HG02763 (cell line): Measurements from ENCODE around the gene GMNN.
"Not testable (repeated sequence)": the region's sequence is repeated elsewhere in the genome, so short reads cannot be mapped to it uniquely, and the experiment has no call there.

Experiments used
- ATAC-seq: cut with Tn5 transposase; IDR thresholded peaks from one replicate; pipeline ENCODE4 v1.9.1; 2021; ENCODE audit warnings: mild to moderate bottlenecking, moderate library complexity; ENCODE audit not compliant: unreplicated experiment

Gene GMNN

DNA sequence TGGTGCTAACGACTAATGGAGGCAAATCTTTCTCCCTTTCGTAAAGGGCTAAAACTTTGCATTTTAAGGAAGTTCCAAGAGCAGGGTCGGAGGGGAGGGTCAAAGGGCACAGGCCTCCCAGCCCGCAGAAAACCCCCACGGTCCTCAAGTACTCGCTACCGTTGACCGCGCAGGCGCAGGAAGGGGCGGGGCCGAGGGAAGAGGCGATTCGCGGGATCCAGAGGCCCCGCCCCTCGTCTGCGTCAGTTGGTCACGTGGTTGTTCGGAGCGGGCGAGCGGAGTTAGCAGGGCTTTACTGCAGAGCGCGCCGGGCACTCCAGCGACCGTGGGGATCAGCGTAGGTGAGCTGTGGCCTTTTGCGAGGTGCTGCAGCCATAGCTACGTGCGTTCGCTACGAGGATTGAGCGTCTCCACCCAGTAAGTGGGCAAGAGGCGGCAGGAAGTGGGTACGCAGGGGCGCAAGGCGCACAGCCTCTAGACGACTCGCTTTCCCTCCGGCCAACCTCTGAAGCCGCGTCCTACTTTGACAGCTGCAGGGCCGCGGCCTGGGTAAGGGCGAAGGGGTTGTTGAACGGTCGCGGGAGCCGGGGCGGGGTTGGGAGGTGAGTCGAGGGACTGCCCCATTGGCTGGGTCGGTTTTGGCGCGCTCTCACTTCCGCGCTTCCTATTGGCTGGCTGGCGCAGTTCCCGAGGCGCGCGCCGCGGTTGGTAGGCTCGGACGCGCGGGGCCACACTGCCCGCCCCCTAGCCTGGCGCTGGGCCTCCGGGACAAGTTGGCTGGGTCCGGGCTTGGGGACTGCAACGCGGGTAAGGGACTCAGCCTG, at the start of gene GMNN:
Gene GMNN, plus strand, starts transcription at position 242 of the 824 bp plus-strand sequence. CDS start 2,310 bp downstream, outside the sequence.
- peak; percentile 97 for ATAC-seq

DNA sequence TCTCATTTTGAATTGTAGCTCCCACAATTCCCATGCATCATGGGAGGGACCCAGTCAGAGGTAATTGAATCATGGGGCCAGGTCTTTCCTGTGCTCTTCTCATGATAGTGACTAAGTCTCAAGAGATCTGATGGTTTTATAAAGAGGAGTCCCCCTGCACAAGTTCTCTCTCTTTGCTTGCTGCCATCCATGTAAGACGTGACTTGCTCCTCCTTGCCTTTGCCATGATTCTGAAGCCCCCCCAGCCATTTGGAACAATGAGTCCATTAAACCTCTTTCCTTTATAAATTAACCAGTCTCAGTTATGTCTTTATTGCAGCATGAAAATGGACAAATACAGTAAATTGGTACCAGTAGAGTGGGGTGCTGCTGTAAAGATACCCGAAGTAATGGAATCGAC, 44.1 kb upstream of the GMNN start:
- ATAC-seq: not testable (repeated sequence)

DNA sequence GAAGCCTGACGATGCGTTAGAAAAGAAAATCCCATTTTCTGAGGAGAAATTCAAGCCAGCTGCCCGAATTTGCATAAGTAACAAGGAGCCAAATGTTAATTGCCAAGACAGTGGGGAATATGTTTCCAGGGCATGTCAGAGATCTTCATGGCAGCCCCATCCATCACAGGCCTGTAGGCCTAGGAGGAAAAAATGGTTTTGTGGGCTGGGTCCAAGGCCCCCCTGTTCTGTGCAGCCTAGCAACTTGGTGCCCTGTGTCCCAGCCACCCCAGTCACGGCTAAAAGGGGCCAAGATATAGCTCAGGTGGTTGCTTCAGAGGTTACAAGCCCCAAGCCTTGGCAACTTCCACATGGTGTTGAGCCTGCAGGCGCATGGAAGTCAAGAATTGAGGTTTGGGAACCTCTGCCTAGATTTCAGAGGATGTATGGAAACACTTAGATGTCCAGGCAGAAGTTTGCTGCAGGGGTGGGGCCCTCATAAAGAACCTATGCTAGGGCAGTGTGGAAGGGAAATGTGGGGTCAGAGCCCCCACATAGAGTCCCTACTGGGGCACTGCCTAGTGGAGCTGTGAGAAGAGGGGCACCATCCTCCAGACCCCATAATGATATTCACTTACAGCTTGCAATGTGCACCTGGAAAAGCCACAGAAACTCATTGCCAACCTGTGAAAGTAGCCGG, 43.1 kb upstream of the GMNN start:
- not testable (repeated sequence) for ATAC-seq

DNA sequence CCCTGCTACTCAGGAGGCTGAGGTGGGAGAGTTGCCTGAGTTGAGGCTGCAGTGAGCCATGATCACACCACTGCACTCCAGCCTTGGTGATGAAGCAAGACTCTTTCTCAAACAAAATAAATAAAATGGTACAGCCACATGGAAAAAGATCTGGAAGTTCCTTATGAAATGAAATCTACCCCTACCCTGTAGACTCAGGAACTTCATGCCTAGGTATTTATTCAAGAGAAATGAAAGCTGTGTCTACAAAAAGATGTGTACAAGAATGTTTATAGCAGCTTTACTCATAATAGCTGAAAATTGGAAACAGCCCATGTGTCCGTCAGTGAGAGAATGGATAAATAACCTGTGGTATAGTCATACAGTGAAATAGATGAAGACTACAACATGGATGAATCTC, 40.6 kb upstream of the GMNN start:
- ATAC-seq: no peak

DNA sequence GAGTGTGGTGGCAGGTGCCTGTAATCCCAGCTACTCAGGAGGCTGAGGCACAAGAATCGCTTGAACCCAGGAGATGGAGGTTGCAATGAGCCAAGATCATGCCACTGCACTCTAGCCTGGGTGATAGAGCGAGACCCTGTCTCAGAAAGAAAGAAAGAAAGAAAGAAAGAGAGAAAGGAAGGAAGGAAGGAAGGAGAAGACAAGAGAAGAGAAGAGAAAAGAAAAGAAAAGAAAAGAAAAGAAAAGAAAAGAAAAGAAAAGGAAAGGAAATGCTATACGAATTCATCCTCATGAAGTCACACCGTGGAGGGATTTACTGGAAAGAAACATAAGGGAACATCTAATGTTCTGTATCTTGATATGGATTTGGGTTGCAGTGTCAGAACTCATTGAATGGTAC, 40.0 kb upstream of the GMNN start:
- not testable (repeated sequence) for ATAC-seq

DNA sequence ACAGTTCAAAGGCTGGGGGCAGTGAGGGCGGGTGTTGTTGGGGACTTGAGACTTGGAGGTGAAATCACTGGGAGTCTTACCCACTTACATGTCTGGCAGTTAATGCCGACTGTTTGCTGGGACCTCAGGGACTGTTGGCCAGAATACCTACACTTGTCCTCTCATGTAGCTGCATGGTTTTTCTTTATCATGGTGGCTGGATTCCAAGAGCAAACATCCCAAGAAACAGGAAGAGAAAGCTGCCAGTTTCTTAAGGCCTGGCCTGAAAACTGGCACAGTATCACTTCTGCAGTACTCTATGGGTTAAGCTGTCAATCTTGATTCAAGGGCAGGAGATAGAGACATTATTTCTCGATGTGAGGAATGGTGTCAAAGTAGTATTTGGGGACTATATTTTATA, 36.0 kb upstream of the GMNN start:
- ATAC-seq: no peak

DNA sequence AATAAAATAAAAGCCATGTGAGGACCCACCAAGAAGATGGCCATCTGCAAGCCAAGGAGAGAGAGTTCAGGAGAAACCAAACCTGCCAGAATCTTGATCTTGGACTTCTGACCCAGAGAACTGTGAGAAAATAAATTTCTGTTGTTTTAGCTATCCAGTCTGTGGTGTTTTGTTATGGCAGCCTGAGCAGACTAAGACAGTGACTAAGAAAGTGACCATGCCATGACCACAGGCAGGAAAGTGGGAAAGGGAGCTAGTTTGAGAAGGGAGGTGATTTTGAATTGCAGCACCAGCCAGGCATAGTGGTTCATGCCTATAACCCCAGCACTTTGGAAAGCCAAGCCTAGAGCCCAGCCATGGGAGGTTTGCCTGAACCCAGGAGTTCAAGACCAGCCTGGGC, 33.9 kb upstream of the GMNN start:
- no peak for ATAC-seq

DNA sequence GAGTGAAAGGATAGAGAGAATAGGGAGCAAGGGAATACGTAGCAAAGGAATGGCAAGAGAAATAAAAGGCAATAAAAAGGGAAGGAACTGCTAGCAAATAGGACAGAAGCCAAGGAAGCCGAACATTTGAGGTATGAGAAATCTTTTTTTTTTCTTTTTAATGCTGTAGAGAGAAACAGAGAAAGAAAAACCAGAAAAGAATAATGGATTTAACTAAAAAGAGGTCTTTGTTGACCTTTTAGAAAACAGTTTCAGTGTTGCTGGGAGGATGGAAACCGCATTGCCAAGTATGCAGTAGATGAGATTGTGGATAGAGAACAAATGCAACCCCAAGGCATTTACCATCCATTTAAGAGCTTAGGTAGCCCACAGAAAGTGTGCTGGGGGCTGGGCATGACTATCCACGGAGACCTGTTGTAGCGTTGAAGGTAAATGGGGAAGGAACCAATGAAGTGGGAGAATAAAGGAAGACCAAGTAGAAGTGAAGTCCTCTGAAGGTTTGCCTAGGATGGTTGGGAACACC, 32.5 kb upstream of the GMNN start:
- no peak for ATAC-seq

DNA sequence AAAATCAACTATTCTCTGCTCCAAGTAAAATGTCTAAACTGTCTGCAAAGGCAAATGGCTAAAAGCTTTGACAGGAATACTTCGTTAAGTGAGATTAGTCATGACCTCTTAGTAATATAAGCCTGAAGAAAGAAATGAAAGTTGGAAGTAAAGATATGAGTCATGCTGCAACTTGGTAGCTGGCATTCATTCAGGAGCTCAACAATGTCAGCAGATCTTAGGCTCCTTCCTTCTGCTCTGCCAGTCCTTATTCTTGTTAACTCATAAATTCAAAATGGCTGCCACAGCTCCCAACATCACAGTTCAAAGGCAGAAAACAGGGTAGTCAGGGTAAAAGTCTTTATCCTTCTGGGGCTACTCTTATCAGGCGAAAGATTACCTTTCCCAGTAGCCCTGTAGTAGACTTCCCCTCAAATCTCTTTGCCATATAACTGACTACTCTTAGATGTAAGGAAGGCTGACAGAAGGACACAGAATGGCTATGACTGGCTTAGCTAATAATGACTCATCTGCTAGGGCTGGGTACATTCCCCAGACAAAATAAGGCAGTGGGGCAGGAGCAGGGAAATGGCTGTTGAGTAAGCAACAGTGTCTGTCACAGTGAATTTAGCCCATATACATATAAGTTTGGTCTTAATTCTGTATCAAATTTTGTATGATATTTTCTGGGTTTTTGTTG, 31.3 kb upstream of the GMNN start:
- peak; percentile 80 for ATAC-seq

DNA sequence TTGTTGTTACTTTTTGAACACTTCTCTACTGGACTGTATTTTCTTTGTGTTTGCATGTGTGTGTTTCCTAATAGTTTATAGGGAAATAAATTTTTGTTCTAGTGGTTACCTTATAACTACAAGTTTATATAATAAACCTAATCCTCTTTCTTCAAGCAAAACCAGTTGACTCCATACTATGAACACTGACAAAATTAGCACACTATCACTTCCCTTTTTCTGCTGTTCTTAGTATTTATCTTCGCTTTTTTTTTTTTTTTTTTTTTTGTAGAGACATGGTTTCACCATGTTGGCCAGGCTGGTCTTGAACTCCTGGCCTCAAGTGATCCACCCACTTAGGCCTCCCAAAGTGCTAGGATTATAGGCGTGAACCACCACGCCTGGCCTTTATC, 30.8 kb upstream of the GMNN start:
- ATAC-seq: no peak

DNA sequence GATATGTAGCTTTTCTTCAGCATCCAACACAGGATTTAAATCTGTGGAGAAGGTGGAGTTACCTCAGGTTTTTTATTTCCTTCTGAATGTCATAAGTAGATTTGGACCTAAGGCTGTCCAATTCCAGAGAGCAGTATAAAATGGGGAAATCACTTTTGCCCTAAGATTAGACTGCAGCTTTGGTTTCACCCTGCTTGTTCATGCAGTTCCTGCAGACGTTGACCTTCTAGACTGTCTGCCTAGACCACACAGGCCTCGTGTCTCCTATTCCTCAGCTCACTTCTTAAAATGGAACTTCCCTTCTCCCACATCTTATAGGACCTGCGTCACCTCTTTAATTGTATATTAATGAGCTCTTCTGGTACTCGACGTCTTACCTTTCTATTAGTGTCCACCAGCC, 29.8 kb upstream of the GMNN start:
- ATAC-seq: no peak

DNA sequence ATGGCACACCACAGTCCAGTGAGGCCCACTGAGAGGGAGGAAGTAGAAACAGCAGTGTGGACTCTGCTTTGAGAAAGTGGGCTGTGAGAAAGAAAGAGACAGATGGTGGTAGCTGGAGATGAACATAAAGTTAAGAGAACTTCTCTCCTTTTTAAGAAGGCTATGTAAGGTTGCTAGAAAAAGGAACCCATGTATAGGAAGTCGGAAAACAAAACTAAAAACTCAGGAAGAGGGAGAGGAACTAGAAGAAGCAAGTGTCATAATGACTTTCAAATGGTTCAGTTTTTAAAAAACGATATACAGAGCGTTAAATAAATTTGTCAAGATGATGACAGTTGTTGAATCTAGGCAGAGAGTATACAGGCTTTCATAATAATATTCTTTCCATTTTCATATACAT, 25.4 kb upstream of the GMNN start:
- ATAC-seq: no peak

DNA sequence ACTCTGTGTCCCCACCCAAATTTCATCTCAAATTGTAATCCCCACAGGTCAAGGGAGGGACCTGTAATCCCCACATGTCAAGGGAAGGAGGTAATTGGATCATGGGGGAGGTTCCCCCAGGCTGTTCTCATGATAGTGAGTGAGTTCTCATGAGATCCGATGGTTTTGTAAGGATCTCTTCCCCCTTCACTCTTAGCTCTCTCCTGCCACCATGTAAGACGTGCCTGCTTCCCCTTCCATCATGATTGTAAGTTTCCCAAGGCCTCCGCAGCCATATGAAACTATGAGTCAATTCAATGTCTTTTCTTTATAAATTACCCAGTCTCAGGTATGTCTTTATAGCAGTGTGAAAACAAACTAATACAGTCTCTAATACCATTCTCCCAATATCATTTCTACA, 23.9 kb upstream of the GMNN start:
- ATAC-seq: not testable (repeated sequence)

DNA sequence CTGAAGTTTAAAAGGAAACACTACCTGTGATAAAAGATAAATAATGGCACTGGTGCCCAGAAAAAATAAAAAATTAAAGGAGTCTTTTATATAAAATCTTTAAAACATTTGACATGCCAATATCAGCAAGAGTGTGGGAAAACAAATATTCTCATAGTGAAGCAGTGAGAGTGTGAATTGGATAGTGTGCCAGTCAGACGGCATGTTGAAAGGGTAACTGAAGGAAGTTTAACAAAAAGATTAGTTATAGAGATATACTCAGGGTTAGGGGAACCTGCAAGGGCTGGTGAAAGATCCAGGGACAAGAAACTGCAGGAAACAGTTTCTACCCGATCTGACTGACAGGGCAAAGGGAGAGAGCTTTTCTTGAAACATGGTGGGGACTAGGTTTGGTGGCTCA, 22.2 kb upstream of the GMNN start:
- no peak for ATAC-seq

DNA sequence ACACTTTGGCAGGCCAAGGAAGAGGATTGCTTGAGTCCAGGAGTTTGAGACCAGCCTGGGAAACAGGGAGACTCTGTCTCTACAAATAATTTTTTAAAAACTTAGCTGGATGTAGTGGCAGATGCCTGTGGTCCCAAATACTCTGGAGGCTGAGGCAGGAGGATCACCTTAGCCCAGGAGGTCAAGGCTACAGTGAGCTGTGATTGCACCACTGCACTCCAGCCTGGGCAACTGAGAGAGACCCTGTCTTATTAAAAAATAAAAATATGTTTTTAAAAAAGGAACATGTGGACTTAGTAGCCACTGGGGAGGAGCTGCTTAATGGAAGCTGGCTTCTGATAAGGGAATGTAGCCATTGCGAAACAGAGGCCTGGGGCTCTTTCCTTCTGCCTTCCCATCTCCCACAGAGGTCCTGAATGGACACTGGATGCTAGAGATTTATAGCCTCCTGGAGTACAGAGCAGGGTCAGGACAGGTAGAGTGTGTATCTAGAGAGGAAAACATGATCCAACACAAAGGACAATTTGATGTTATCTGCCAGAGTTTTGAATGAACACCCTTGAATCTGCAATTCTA, 21.7 kb upstream of the GMNN start:
- no peak for ATAC-seq

DNA sequence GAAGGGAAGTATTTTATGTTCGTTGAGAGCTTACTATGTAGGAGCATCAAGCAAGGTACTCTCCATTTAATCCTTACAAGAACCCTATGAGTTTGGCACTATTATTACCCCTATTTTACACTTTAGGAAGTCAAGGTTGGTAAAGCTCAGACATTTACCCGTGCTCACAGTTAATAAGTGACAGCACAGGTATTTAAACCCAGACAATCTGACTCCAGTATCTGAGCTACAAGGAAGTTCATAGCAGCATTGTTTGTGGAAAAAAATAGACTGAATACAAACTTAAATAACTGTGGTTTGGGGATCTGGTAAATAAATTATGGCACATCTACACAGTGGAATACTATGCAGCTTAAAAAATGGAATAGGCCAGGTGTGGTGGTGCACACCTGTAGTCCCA, 21.2 kb upstream of the GMNN start:
- ATAC-seq: no peak

DNA sequence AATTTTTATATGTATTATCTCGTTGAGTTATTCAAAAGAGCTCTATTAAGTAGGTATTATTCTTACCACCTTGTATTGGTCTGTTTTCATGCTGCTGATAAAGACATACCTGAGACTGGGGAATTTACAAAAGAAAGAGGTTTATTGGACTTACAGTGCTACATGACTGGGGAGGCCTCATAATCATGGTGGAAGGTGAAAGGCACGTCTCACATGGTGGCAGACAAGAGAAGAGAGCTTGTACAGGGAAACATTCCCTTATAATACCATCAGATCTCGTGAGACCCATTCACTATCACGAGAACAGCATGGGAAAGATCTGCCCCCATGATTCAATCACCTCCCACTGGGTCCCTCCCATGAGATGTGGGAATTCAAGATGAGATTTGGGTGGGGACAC, 20.4 kb upstream of the GMNN start:
- ATAC-seq: not testable (repeated sequence)

DNA sequence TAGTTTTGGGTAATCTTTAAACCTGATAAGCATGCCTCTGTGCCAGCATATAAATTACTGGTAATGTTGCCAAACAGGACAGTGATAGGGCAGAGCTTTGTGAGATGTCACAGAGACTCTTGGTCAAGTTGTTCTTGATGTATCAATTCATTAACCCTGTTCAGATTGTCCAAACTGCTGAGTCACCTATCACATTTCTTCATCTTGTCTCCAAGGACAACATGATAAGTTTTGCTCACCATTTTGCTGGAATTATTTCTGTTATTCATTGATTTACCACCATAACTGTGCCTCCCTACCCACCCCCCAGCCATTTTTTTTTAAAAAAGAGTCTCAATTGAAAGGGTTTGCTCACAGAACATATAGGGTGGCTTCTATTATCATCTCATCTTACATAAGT, 19.5 kb upstream of the GMNN start:
- no peak for ATAC-seq

DNA sequence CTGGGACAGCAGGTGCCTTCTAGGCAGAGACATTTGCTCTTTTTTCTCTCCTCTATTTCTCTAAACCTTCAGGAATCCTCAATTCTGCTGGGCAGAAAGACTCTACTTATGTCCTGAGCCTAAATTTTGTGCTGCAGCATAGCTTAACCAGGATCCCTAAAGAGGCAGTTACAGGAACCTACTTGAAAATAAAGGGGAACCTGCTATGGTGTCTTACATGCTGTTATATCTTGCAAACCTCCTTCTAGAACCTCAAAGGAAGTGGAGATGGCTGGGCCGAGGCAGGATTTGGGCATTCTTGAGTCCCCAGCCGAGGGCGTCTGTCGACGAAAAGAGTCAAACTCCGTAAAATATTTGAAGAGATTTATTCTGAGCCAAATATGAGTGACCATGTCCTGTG, 17.1 kb upstream of the GMNN start:
- ATAC-seq: no peak

DNA sequence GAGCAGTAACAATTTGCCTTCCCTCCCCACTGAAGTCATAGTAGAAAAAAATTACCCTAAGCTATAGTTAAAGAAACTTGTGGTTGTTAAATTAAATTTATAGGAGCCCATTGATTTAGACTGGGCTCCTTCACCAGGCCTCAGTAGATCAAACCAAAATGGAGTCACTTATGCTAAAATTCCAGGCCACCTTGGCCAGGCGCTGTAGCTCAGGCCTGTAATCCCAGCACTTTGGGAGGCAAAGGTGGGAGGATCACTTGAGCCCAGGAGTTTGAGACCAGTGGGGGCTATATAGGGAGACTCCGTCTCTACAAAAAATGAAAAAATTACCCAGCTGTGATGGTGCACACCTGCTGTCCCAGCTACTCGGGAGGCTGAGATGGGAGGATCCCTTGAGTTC, 15.0 kb upstream of the GMNN start:
- no peak for ATAC-seq

DNA sequence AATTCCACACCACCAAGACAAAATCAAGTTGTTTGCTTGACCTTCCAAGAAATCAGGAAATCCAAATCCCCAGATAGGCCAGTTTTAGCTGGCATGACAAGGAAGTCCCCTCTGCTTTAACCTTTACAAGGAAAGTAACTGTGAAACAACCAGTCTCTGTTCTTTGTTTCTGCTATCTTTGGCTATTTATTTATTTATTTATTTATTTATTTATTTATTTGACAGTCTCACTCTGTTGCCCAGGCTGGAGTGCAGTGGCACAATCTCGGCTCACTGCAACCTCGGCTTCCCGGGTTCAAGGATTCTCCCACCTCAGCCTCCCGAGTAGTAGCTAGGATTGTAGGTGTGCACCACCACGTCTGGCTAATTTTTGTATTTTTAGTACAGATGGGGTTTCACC, 14.5 kb upstream of the GMNN start:
- no peak for ATAC-seq
